Measurements from ENCODE around the gene ETV6.

Gene ETV6

DNA sequence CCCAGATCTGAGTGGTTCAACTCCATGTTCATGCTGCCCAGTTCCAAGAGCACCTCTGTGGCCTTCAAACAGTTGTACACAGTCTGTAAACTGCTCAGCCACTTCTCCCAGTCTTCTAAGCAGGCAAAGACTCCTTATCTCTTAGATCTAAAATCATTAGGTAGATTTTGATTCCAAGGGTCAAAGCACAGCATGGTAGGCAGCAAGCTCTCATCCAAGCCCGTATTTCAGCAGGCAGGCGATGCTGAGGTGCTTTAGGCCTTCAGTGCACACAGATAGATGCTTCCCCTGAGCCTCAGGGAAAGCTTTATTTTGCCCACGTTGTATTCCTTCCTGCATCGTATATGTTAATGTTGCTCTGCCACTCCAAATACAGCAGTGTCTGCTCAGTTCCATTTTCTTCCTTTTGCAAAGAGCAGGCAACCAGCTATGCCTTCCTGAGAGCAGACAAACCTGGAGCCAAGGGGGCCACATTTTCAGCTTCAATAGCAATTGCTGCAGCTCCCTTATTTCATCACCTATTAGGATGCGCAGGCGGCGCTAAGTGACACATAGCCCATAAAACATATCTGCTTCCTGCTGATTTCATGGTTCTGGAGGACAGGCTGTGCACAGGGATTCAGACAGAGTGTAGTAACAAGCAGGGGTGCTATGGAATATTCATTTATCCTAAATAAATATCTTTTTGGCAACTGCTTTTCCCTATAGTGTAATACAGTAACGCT, 67.5 kb downstream of the ETV6 start:
- peak in 1 of 51 donors; percentile 29 for DNase-seq

DNA sequence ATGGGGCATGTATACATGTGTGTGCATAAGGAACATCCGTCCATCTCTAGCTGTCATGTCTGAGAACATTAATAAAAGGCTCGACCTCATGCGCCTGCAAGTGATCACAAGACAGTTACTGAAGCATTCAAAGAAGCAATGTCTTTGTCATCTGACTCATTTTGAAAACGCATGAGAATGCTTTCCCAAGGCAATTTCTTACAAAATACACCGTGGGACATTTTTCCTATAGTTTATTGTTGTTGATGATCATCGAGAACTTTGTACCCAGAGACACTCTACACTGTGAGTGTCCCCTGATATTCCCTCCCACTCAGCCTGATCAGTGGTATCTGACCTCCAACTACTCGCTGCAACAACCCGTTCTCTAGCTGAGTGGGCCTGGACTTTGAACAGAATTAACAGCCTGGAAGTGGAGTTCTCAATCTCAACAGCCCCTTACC, 68.1 kb downstream of the ETV6 start:
- DNase-seq, result no peak

DNA sequence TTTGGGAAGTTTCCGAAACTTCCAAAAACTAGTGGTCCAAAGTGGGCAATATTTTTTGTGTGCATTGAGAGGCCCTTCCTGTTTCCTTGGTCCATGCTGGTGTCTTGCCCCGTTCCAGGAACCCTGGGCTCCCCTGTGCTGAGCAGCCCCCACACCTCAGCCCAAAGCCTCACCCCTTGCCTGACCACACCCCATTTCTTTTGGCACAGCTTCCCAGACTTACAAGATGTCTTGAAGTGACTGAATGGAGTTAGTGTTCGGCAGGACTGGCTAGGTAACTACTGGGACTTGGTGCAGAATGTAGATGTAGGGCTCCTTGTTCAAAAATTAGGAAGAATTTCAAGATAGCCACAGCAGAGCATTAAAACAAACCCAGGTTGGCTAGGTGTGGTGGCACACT, 68.6 kb downstream of the ETV6 start:
- DNase-seq, result no peak

DNA sequence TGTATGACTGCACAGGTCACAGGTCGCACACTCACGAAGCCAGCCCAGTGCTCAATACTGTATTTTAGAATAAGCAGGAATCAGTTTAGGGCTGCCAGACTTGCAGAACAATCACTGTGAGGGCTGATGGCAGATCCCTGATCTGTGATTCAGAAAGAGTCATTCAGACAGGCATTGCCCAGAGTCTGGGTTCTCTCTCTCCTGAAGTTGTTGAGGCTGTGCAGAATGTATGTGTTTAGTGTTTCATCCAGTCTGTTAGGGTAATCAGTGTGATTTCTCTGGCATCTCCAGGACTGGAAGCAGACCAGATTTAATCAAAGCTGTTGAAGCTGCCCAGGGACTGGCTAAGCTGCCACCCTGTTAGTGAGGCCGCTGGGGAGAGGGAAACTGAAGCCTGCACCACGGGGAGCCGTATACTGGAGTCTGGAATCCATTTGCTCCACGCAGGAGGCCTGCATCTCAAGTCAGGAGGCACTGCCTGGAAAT, 69.3 kb downstream of the ETV6 start:
- peak in 1 of 51 donors; percentile 26 for DNase-seq

DNA sequence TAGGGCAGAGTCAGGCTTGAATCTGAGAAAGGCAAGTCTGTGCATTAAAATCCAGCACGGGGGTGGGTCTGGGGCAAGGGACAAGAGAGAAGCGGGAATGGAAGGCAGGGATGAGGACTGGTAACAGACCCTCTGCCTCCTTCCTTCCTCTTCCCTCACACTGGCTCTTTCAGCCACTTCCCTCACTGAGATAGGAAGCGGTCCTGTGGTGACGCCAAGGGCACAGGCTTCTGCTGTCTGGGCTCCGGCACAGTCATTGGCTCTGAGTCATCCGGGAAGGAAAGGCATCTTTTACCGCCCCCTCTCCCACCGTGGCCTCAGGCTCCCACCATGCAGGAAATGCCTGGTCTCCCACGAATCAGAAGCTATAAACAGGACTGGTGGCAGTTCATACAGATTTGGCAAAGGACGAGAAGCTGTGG, 70.2 kb downstream of the ETV6 start:
- peak in 27 of 51 donors; percentile 6 to 74 (median 30) for DNase-seq

DNA sequence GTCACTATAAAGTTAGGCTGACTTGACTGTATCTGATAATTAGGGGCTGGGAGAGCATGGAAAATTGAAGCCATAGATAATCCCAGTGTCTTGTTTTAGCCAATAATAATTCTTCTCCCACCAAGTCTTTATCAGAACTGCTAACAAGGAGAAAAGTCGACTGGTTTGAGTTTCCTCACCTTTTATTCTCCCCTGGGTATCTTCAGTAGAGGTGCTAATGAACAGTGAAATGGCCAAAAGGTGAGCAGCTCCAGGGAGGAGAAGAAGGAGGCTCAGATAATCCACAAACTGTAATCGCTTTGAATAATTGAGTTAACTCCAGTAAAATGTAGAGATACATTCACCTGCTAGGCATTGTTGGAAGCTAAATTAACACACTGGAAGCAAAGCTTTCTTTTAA, 72.6 kb downstream of the ETV6 start:
- DNase-seq, result no peak

DNA sequence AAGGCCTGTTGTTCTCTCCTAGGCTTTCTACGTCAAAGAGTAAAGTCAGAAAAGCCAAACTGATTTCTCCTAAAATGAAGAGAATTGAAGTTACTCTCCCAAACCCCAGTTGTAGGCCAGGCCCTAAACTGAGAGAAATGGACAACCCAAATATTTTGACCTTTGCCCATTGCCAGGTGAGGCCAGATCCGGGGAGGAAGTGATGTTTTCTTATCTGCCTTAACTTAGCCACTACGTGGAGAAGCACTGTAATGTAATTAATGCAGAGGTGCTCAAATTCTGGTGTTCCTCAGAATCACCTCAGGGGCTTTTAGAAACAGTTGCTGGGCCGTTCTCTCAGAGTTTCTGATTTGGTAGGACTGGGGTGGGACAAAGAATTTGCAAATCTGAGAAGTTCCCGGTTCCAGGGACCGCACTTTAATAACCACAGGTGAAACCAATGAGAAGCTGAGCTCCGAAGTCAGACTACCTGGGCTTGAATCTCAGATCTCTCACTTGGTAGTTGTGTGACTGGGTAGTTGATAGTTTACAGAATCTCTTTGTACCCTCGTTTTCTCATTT, 73.2 kb downstream of the ETV6 start:
- DNase-seq, result no peak

DNA sequence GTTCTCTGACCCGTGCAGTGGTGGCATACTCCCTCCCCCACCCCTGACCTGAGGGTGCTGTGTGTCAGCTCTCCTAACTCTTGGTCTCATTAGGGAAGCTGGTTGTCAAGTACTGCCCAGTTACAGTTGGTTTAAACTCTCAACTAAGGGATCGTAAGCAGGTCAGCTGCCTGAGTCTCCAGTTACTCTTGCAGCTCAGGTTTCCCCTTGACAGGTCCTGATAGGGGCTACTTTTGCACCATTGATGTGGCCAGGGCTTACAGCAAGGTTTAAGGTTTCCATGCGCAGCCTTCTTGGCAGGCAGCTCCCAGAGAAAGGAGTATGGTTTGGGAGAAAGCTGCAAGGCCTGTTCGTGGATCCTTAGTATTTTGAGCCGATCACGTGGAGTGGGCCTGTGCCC, 74.5 kb downstream of the ETV6 start:
- DNase-seq, result no peak

DNA sequence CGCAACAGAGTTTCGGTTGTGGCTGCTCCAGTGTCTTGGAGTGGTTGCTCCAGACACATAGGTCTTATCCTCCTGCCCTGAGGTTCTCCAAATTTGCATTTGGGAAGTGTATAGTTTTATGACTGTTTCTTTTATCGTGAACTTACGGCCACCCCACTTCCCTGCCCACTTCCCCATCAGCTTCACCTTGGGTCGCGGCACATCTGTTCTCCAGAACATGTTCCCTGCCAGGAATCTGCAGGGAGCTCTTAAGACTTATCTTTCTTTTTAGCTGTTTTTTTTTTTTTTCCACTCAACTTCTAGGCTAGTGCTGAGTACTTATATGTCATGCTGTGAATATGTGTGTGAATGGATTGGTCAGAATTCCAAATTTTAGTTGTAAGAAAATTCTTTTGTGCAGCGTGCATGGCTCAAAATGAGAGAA, 75.4 kb downstream of the ETV6 start:
- no peak for DNase-seq

DNA sequence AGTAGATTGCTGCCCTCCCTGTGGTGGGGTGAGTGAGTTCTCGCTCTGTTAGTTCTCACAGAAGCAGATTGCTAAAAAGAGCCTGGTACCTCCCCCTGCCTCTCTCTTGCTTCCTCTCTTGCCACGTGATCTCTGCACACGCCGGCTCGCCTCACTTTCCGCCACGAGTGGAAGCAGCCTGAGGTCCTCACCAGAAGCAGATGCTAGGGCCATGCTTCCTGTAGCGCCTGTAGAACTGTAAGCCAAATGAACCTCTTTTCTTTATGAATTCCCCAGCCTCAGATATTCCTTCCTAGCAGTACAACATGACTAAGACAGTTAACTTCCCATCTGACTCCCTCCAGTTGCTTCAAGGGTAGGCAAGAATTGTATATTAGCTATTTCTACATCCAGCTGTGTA, 76.2 kb downstream of the ETV6 start:
- no peak for DNase-seq

DNA sequence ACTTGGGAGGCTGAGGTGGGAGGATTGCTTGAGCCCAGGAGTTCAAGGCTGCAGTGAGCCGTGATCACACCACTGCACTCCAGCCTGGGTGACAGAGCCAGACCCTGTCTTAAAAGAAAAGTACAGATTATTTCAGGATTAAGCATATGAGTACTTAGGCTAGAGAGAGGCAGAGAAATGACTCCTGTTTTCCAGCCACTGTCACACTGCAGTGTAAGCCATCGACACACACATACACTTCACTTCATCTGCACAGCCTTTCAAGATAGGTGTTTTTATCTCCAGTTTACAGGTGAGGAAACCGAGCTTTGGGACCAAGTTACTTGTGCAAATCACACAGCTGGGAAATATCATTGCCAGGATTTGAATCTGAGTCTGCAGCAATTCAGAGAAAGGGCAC, 77.2 kb downstream of the ETV6 start:
- DNase-seq, result no peak

DNA sequence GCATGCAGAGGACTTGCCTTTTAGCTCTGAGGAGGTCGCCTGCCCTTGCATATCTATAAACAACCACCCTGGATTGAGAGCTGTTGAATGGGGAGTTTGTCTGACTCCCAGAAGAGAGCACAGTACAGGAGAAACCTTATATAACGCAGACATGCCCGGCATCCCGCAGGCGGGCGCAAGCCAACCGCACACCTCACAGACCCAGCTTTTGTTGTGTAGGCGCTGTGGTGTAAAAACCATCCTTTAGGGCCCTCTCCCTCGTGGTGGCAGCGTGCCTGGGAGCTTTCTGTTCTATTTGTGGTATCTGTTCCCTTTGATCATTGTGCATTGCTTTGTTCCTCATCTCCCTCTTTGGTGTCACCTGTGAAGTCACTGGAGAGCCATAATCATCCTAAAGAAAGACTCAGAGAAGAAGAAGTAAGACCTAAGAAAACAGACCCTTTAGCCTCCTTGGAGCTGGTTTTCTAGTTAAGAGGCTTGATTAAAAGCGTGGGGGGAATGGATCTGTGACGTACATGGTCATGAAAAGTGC, 77.7 kb downstream of the ETV6 start:
- DNase-seq, result peak in 2 of 51 donors; percentile 4 to 18

DNA sequence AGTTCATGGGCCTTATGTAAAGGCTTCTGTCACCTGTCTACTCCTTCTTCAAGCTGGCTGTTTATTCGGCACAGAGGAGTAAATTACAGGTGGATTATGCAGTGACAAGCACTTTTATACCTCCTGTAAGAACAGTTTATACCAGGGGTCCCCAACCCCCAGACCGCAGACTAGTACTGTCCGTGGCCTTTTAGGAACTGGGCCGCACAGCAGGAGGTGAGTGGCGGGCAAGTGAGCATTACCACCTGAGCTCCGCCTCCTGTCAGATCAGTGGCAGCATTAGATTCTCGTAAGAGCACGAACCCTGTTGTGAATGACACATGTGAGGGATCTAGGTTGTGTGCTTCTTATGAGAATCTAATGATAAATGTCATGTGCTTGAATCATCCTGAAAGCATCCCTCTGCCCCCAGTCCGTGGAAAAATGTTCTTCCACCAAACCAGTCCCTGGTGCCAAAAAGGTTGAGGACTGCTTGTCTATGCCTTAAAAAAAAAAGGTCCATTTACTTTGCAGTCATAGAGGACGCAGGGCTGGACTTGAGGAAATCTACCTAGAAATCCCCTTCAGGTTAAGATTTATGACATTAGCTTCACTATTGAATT, 78.8 kb downstream of the ETV6 start:
- no peak for DNase-seq

DNA sequence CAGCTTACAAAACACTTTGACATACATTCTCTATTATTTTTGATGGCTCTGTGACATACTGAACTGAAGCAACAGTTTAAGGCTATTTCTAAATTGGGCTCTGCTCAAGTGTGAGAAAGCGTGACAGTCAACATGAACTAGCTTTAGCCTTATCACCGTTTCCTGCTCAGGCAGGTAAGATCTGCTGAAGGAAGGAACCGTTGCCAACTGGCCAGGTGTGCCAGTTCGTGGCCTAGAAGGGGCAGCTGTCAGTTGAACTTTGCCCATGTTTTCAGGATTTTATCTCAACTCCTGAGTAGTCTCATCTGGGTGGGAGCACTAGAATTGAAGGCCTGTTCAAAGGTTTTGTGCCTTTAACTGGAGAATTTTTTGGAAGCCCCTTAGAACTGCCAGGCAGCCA, 79.5 kb downstream of the ETV6 start:
- DNase-seq, result no peak

DNA sequence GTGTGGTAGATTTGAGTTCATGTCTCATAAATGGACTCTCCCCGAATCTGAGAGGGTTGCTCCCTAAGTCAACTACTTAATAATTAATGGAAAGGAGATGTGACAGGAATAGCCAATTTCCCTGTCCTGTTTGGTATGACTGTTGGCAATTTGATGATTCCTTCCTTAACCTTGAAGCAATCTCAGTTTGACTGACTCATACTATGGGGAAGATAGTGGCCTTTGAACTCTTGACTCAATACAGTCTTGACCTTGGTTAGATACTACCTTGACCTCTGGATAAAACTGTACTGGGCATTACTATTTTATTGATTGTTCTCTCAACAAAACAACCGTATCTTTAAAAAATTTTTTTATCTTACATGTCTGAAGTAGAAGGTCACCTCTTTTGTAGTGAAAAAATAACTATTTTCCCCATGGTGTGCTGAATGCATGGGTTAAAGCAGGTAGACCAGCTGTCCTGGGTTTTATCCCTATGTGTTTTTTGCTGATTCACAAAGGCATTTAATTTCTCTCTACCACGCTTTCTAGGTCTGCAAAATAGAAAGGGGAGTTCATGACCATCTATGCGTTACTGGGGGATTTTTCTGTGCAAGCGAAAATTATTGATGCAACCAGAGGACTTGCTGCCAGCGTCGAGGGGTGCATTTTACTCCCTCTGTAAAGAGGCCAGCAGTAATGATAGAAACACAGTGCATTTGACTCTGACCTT, 80.1 kb downstream of the ETV6 start:
- DNase-seq, result no peak

DNA sequence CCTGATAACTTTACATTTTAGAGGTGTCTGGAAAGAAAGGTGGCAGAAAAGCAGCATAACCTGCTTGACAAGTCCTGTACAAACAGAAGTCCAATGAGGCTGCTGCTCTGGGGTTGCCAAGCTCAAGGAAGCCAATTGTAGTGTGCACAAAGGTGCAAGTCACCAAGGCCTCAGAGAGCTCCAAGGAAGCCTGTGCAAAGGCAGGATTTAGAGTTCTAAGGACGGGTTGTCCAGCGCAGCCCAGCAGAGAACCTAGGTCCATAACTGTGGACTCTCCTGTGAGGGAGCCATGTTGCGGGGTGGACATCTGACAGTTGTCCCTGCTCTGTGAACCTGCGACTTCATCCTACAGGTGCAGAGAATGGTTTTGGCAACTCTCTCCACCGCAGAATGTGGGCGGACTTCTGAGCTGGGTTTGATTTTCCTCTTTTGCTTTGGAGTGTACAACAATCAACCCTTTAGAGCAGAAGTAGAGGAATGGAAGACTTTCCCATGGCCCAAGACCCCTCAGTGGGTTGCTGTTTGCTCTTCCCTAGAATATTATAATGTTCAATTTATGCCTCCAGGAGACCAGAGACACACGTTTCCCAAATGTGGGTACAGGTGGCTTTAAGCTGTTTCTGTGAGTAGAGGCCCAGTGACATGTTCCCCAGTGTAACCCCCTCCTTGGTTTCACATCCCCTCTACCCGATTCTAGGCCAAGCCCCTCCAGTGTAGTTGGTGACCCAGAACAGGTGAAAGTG, 81.0 kb downstream of the ETV6 start:
- no peak for DNase-seq

DNA sequence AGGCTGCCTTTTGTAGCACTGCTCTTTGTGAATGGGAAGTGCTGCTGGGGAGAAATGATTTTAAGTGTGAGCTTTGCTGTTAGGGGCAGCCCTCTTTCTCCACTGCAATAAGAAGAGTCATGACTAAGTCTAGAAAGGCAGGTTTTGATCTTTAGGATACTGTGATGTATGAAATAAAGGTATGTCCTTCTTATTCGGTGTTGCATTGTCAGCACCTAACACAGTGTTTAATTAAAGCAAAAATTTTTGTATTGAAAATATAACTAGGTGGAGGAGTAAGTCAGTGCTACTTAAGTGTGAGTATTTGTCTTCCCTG, 81.5 kb downstream of the ETV6 start:
- no peak for DNase-seq

DNA sequence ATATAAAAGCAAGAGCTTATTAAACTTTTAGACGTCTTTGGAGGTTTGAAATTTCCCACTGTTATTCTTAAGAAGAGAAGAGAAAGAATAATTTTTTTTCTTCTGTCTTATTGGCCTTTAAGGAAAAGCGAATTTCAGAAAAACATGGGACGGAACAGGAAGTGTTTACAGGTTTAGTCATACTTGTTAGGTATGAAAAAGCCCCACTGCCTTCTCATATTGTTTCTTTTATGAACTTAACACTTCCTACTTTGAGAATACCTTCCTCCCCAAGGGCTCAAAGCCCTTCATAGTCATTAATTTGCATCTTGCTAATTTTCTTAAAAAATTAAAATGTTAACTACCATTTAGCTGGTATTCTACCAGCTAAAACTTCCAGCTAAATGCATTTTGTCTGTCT, 82.0 kb downstream of the ETV6 start:
- DNase-seq, result no peak

DNA sequence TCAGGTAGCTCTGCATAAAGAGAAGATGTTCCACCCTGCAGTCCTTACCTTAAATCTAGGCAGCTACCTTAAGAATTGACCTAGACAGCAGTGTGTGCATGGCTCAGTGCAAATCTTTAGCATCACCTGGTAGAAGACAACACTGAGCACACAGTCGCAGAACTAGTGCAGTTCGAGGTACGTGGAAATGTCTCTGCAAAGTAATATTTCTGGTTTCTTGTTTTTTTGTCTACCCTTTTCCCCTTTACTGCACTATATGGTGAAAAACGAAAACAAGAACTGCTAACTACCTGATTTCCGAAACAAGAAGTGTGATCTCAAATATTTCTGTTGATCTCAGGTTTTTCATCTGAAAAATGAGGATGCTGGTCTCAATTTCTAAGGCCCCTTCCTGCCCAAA, 82.5 kb downstream of the ETV6 start:
- DNase-seq, result no peak

DNA sequence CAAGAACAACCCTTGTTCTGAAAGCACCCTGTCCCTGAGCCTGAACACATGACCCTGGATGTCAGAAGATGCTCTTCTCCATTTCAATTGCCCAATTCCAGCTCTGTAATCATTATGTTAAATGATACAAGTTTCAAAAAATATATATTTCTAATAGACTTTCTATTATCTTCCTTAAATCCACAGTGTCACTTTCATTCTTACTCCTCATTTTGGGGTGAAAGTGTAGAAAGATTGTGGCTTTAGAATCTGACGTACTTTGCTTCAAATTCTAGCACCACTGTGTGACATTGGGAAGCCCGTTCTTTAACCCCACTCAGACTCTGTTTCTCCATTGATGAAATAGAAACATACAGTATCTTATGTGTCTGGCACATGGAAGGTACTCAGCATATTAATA, 83.2 kb downstream of the ETV6 start:
- no peak for DNase-seq

DNA sequence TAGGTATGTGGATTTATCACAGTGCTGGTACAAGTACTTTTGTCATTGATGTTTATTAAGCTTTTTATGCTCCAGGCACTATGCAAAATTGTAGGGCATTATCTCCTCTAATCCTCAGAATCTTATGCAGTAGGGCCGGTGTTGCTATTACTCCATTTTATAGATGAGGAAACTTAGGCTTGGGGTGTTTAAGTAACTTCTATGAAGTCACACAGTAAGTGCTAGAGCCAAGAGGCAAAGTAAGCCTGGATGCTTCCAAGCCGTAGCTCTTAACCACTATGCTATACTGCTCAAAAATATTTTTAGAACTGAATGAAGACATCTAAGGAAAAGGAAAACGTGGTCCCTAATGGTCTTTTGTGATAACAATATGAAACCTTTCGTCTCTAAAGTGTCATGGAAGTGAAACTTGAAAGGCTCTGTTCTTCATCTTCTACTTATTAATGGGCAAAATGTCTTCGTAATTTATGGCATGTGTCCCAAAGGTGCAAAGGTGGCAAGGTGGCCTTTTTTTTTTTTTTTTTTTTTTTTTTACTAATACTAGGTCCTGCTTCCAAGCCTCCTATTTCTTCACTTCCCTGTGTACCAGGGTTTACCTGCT, 85.2 kb downstream of the ETV6 start:
- DNase-seq, result no peak
